ENCODE measurements around the gene KPNB1.
A peak's percentile ranks its signal among the peaks of the same experiment; 100 is the strongest.

Gene KPNB1

GRCh38 chr17:47649153-47649971, at the start of gene KPNB1:
Gene KPNB1 (plus strand): TSS chr17:47649919. CDS start chr17:47650245, 326 bp downstream.
- peak; percentile 97 for DNase-seq (ENCODE audit: low read depth, low spot score)

GRCh38 chr17:47603830-47604597, 45.7 kb upstream of the KPNB1 start:
- no peak for DNase-seq (ENCODE audit: low read depth, low spot score)

- no peak for DNase-seq (ENCODE audit: low read depth, low spot score)
Measured at GRCh38 chr17:47604598-47604927, 45.2 kb upstream of the KPNB1 start.

- no peak for DNase-seq (ENCODE audit: low read depth, low spot score)
Measured at GRCh38 chr17:47605011-47605410, 44.7 kb upstream of the KPNB1 start.

GRCh38 chr17:47607481-47607880, 42.2 kb upstream of the KPNB1 start:
- DNase-seq (ENCODE audit: low read depth, low spot score): no peak

- DNase-seq (ENCODE audit: low read depth, low spot score): no peak
Measured at GRCh38 chr17:47611372-47612350, 38.1 kb upstream of the KPNB1 start.

GRCh38 chr17:47615766-47616424, 33.8 kb upstream of the KPNB1 start:
- no peak for DNase-seq (ENCODE audit: low read depth, low spot score)

- no peak for DNase-seq (ENCODE audit: low read depth, low spot score)
Measured at GRCh38 chr17:47618410-47618809, 31.3 kb upstream of the KPNB1 start.

GRCh38 chr17:47620503-47621245, 29.0 kb upstream of the KPNB1 start:
- DNase-seq (ENCODE audit: low read depth, low spot score): no peak

GRCh38 chr17:47621293-47622179, 28.2 kb upstream of the KPNB1 start:
- DNase-seq (ENCODE audit: low read depth, low spot score): peak; percentile 71

GRCh38 chr17:47622180-47622549, 27.6 kb upstream of the KPNB1 start:
- DNase-seq (ENCODE audit: low read depth, low spot score): no peak

GRCh38 chr17:47624727-47625068, 25.0 kb upstream of the KPNB1 start:
- no peak for DNase-seq (ENCODE audit: low read depth, low spot score)

GRCh38 chr17:47628014-47628566, 21.6 kb upstream of the KPNB1 start:
- DNase-seq (ENCODE audit: low read depth, low spot score): no peak

- no peak for DNase-seq (ENCODE audit: low read depth, low spot score)
Measured at GRCh38 chr17:47629826-47630225, 19.9 kb upstream of the KPNB1 start.

- no peak for DNase-seq (ENCODE audit: low read depth, low spot score)
Measured at GRCh38 chr17:47630614-47631013, 19.1 kb upstream of the KPNB1 start.

GRCh38 chr17:47632991-47633390, 16.7 kb upstream of the KPNB1 start:
- DNase-seq (ENCODE audit: low read depth, low spot score): no peak

GRCh38 chr17:47633996-47634395, 15.7 kb upstream of the KPNB1 start:
- DNase-seq (ENCODE audit: low read depth, low spot score): no peak

- DNase-seq (ENCODE audit: low read depth, low spot score): no peak
Measured at GRCh38 chr17:47634870-47635269, 14.8 kb upstream of the KPNB1 start.

- no peak for DNase-seq (ENCODE audit: low read depth, low spot score)
Measured at GRCh38 chr17:47635734-47636133, 14.0 kb upstream of the KPNB1 start.

Data from iPS DF 19.7 (cell line).